Breast epithelium (tissue), 4 donors: Measurements from ENCODE around the gene EIF4G3. TPM values are rescaled to one million over a fixed set of nuclear protein-coding genes. Genes with fewer than 3 reads are reported as not detected.

Source experiments
- DNase-seq, 2 donors: peaks; one replicate each; pipeline ENCODE4 v3.0.0-alpha.2; 2019; ENCODE audit warnings: low spot score in 2 of 2
- H3K27ac ChIP-seq, 2 donors: fragments of 200-600 bp; sonication (generic) in 1 of 2; one replicate each; pipeline ENCODE4 v1.5.1; 2016 to 2019; ENCODE audit warnings: mild to moderate bottlenecking in 1 of 2
- H3K27me3 ChIP-seq, 2 donors: fragments of 200-600 bp; sonication (generic) in 1 of 2; one replicate each; pipeline versions ENCODE4 v1.5.1 to v1.6.0; 2017 to 2019; ENCODE audit warnings: control low read depth in 1 of 2, mild to moderate bottlenecking in 1 of 2
- H3K36me3 ChIP-seq: fragments of 200-600 bp; one replicate; pipeline ENCODE4 v1.5.1; 2019
- H3K4me1 ChIP-seq, 2 donors: fragments of 200-600 bp; sonication (generic); one replicate each; pipeline ENCODE4 v1.5.1; 2016 to 2019; ENCODE audit warnings: control low read depth in 1 of 2
- H3K4me3 ChIP-seq, 3 donors: fragments of 200-600 bp; sonication (generic); 1 replicate in 2 of 3; 2 replicates in 1 of 3; pipeline ENCODE4 v1.5.1; 2016 to 2019; ENCODE audit warnings: mild to moderate bottlenecking in 3 of 3, moderate library complexity in 2 of 3
- H3K9me3 ChIP-seq, 2 donors: fragments of 200-600 bp; sonication (generic) in 1 of 2; one replicate each; pipeline ENCODE4 v1.5.1; 2016 to 2019; ENCODE audit warnings: control low read depth in 1 of 2
- CTCF ChIP-seq, 3 donors: fragments of 450-650 bp; IDR thresholded peaks; one replicate each; pipeline ENCODE4 v1.5.1; 2016 to 2017; ENCODE audit warnings: antibody characterized with exemption in 3 of 3, mild to moderate bottlenecking in 3 of 3, moderate library complexity in 3 of 3
- POLR2A ChIP-seq: fragments of 450-650 bp; IDR thresholded peaks from one replicate; pipeline ENCODE4 v1.6.1; 2016; ENCODE audit warnings: antibody characterized with exemption, mild to moderate bottlenecking, moderate library complexity
- POLR2AphosphoS5 ChIP-seq, 3 donors: sonication (generic); formaldehyde crosslinking; IDR thresholded peaks; one replicate each; pipeline ENCODE4 v1.6.1; 2017; ENCODE audit warnings: antibody characterized with exemption in 3 of 3
- intact Hi-C: fragments of 100-400 bp; cut with DNase I; formaldehyde crosslinking; loops from one replicate; pipeline ENCODE4 v1.15.1; 2023; ENCODE audit warnings: low total_unique reads
- total RNA-seq, 3 donors: library from RNA; depleted of rRNA; stranded (reverse); fragments of >200 nt; gene quantifications; one replicate each; pipeline ENCODE4 v1.1.0, GENCODE V29; 2016

The EIF4G3 gene
- total RNA-seq, 3 donors from 2014 or later, result 37.8 to 52.4 (median 50.8) TPM

GRCh38 chr1:21003281-21004045 is 173.2 kb downstream of the EIF4G3 start:
- Histone ChIP-seq H3K36me3 (no peaks in the 10 kb centered on the region), H3K4me1 (no peaks in the 10 kb centered on the region), H3K27me3 (no peaks in the 10 kb centered on the region), H3K27ac (no peak overlapping the region), H3K4me3 (no peak overlapping the region), H3K9me3 (no peaks in the 10 kb centered on the region)
- TF ChIP-seq POLR2AphosphoS5 (IDR thresholded peaks at IDR 0.05), result no peak
- no peak for TF ChIP-seq POLR2A
- intact Hi-C loops, result no loop called here
- no peak for DNase-seq

GRCh38 chr1:21001042-21001441 is 175.7 kb downstream of the EIF4G3 start:
- Histone ChIP-seq H3K27me3 (no peaks in the 10 kb centered on the region), H3K4me3 (no peak overlapping the region), H3K36me3 (no peaks in the 10 kb centered on the region), H3K27ac (no peak overlapping the region), H3K9me3 (no peaks in the 10 kb centered on the region), H3K4me1 (no peaks in the 10 kb centered on the region)
- no peak for DNase-seq
- intact Hi-C loops, result no loop called here
- TF ChIP-seq POLR2AphosphoS5 (IDR thresholded peaks at IDR 0.05), result no peak

GRCh38 chr1:21000245-21000594 is 176.5 kb downstream of the EIF4G3 start:
- intact Hi-C loops, result no loop called here
- no peaks in the 10 kb centered on the region for H3K9me3 ChIP-seq
- no peak overlapping the region for H3K27ac ChIP-seq
- DNase-seq, result no peak
- H3K4me1 ChIP-seq, result no peaks in the 10 kb centered on the region
- no peaks in the 10 kb centered on the region for H3K27me3 ChIP-seq
- H3K36me3 ChIP-seq, result no peaks in the 10 kb centered on the region
- H3K4me3 ChIP-seq, result no peak overlapping the region
- TF ChIP-seq POLR2A (no peak), CTCF (IDR thresholded peaks at IDR 0.05) (no peak)

GRCh38 chr1:20999525-21000244 is 177.0 kb downstream of the EIF4G3 start:
- no peak for TF ChIP-seq POLR2AphosphoS5 (IDR thresholded peaks at IDR 0.05)
- no peak for TF ChIP-seq POLR2A
- no peak for TF ChIP-seq CTCF (IDR thresholded peaks at IDR 0.05)
- no peak overlapping the region for H3K4me3 ChIP-seq
- no peaks in the 10 kb centered on the region for H3K9me3 ChIP-seq
- H3K27me3 ChIP-seq, result no peaks in the 10 kb centered on the region
- intact Hi-C loops, result no loop called here
- H3K4me1 ChIP-seq, result no peaks in the 10 kb centered on the region
- H3K36me3 ChIP-seq, result no peaks in the 10 kb centered on the region
- DNase-seq, result no peak
- no peak overlapping the region for H3K27ac ChIP-seq

- no peak for DNase-seq
- intact Hi-C loops, result no loop called here
- Histone ChIP-seq H3K36me3 (no peaks in the 10 kb centered on the region), H3K9me3 (no peaks in the 10 kb centered on the region), H3K4me1 (no peaks in the 10 kb centered on the region), H3K4me3 (no peak overlapping the region), H3K27me3 (no peaks in the 10 kb centered on the region), H3K27ac (no peak overlapping the region)
- TF ChIP-seq POLR2A (no peak), POLR2AphosphoS5 (IDR thresholded peaks at IDR 0.05) (no peak), CTCF (IDR thresholded peaks at IDR 0.05) (no peak)
Observed at GRCh38 chr1:20998826-20999225, 177.9 kb downstream of the EIF4G3 start.

- DNase-seq, result no peak
- no peak for TF ChIP-seq POLR2AphosphoS5 (IDR thresholded peaks at IDR 0.05)
- TF ChIP-seq POLR2A, result no peak
- TF ChIP-seq CTCF (IDR thresholded peaks at IDR 0.05), result no peak
- Histone ChIP-seq H3K27me3 (no peaks in the 10 kb centered on the region), H3K9me3 (no peaks in the 10 kb centered on the region), H3K4me1 (no peaks in the 10 kb centered on the region), H3K4me3 (no peak overlapping the region), H3K36me3 (no peaks in the 10 kb centered on the region), H3K27ac (no peak overlapping the region)
- intact Hi-C loops, result no loop called here
Observed at GRCh38 chr1:20997602-20998224, 179.0 kb downstream of the EIF4G3 start.
